ACHN (cell line): Measurements from ENCODE around the gene RPL22.
A peak's percentile ranks its signal among the peaks of the same experiment; 100 is the strongest.

Experiments used
- DNase-seq: peaks from one replicate; pipeline ENCODE4 v3.0.0-alpha.2; 2015
- in situ Hi-C: cut with HindIII; loops from 2 replicates; pipeline ENCODE4 v1.10.0; 2017; ENCODE audit warnings: low sequenced_read_pairs, low pct_ligation_motif_present, low pct_unique_long_range_greater_than_20kb

The RPL22 gene

DNA sequence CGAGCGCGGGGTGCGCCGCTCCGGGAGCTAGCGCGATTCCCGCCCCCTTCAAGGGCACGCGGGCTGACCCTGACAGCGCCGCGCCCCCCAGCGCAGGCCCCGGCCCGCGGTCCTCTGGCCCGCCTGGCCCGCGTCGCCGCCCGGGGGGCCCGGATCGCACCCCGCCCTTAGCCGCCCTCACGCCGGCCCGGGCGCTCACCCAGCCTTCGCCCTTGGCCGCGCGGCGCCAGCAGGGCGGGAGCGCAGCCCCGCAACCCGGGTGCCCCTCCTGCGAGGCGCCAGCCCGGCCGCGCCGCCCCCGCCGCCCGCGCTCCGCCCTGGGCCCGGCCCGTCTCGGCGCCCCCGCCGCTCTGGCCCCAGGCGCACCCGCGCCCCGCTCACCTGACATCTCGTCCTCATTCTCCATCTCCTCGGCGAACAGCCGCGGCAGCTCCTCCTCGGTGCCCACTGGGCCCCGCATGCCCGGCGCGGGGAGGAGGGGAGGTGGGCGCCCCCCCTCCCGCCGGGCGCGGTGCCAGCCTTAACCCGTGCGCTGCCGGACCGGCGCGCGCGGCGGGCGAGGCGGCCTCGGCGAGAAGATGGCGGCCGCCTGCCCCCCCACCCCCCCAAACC, 19.7 kb downstream of the RPL22 start:
- DNase-seq: no peak
- in situ Hi-C loops: no loop called here

DNA sequence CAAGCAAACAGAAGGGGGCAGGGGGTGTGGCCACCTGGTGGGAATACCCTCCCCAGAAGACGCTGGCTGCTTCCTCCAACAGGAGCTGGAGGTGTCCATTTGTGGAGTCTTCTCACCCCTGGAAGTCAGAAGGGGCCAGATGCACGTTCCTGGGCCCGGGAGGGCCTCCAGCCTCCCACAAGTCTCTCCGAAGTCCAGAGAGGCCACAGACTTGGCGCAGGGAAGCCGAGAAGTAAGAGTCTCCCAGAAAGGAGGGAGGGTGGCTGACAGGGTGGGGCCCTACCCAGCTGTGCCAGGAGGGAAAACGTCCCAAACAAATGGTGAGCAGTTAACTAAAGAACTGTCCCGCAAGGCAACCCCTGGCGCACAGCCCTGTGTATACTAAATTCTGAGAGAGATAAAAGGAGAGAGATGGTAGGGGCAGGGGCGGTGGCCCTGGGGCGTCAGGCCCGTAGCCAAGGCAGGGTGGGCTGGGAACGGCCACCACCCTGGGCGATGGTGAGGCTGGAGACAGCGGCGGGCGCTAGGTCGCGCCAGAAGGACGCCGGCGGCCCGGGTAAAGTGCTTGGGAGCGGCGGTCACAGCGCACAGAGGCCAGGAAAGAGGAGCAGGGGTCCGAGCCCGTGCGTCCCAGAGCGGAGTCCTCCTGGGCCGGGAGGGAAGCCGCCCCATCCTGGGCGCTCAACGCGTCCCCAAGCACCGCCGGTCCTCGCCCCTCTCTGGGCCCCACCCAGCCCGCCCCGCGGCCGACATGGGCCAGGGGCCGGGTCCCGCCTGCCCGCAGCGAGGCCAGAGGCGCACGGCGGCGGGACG, 20.4 kb downstream of the RPL22 start:
- no peak for DNase-seq
- in situ Hi-C loops: no loop called here

- no peak for DNase-seq
- in situ Hi-C loops: no loop called here
Measured at GRCh38 chr1:6177681-6178380, 21.6 kb downstream of the RPL22 start.

DNA sequence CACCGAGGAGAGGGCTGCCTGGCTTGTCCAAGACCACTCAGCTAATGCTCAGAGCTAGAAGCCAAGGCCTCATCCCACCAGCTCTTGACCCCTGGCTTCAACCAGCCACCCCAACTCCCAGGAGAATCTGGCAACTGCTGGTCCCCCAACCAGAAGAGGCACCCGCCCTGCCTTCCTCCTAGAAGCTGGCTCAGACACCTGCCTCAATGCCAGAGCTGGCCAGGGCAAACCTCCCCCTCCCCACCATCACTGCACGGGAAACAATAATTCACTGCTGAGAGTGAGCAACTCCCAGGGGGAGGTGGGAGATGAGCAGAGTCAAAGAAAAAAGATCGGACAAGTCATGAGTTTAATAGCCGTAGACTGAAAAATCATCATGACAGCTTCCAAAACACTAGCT, 22.6 kb downstream of the RPL22 start:
- in situ Hi-C loops: no loop called here
- DNase-seq: no peak

DNA sequence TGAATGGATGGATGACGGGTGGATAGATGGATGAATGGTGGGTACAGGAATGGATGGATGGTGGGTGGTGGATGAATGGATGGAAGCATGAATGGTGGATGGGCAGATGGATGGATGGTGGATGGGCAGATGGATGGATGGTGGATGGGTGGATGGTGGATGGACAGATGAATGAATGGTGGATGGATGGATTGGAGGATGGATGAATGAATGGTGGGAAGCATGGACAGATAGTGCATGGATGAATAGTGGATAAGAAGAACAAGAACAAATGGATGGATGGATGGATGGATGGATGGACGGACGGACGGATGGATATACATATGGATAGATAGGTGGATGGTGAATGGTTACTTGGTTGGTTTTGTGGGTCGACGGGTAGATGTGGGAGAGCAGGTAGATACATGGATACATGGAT, 24.0 kb downstream of the RPL22 start:
- in situ Hi-C loops: no loop called here
- DNase-seq: no peak

DNA sequence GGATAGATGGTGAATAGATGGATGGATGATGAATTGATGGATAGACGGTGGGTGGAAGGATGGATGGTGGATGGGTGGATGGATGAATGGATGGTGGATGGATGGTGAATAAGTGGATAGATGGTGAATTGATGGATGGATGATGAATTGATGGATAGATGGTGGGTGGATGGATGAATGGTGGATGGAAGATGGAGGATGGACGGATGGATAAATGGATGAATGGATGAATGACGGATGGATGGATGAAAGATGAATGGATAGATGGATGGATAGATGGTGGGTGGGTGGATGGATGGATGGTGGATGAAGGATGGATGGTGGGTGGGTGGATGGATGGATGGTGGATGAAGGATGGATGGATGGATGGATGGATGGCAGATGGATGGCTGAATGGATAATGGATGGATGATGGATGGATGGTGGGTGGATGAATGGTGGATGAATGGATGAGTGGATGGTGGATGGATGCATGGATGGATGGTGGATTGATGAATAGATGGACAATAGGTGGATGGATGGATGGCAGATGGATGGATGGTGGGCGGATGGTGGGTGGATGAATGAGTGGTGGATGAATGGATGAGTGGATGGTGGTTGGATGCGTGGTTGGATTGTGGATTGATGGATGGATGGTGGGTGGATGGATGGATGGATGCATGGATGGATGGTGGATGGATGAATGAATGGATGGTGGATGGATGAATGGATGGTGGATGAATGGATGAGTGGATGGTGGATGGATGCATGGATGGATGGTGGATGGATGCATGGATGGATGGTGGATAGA, 24.6 kb downstream of the RPL22 start:
- in situ Hi-C loops: no loop called here
- DNase-seq: no peak

DNA sequence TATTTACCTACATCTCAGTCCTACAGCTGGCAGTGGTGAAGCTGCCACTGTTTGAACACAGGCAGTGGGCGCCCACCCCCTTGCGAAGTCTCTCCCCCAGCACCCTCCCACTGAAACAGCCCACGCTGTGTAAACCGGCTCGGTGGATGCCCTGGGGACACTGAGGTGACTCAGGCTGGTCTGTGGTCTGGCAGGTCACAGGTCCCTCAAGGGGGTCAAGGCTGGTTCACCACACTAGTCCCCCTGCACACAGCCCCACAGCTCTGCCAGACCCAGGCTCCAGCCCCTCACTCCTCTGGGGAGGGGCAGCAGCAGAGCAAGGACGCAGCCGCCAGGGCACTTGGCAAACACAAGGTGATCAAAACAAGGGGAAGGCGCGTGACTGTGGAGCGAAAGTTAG, 26.8 kb downstream of the RPL22 start:
- in situ Hi-C loops: no loop called here
- DNase-seq: no peak

GRCh38 chr1:6171548-6172124, 27.8 kb downstream of the RPL22 start:
- in situ Hi-C loops: no loop called here
- DNase-seq: peak; percentile 30

DNA sequence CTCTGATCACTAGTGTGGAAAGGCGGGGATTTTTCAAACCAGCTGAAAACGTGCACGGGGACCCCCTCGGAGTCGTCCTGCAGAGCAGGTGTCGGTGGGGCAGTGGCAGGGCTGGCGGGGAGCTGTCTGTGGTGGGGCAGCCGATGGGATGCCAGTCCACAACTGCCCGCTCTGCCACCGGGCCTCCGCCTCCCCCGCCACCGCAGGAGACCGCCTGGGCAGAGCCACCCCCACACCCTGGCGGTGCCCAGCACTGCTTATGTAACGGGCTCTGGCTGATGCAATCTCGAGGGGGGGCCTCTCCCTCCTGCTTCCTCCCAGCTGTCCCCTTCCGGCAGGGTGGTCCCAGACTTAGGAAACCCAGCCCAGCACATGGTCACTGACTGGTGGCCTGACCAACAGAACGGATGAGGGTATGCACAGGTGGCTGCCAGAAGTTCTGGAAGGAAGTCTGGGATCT, 28.6 kb downstream of the RPL22 start:
- DNase-seq: no peak
- in situ Hi-C loops: no loop called here

DNA sequence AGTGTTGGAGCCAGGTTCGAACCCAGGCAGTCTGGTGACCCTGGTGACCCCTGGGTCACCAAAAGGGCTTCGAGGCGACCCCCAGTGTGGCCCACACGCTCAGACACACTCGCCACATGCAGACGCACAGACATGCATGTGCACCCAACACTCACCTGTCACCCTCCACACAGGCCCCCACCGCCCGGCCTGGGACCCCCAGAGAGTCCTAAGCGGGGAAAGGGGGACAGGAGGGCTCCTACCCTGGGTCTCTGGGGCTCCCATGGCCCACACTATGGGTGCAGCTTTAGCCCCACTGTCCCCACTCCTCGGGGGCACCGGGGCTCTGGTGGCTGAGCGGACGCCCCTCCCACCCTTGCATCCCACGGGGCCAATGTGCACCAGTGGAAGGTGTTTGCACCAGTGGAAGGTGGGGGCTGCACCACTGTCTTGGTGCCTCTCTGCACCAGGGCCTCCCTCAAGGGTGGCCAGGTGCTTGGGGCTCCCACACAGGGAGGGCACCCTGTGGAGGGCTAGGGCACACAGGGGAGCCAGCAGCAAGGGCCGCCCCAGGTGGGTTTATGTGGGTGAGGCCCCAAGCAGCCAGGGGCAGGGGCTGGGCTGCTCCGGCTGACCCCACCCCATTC, 29.2 kb downstream of the RPL22 start:
- DNase-seq: no peak
- in situ Hi-C loops: no loop called here

- in situ Hi-C loops: no loop called here
- DNase-seq: no peak
Measured at GRCh38 chr1:6168947-6169586, 30.3 kb downstream of the RPL22 start.

GRCh38 chr1:6167391-6168303, 31.7 kb downstream of the RPL22 start:
- in situ Hi-C loops: no loop called here
- no peak for DNase-seq

DNA sequence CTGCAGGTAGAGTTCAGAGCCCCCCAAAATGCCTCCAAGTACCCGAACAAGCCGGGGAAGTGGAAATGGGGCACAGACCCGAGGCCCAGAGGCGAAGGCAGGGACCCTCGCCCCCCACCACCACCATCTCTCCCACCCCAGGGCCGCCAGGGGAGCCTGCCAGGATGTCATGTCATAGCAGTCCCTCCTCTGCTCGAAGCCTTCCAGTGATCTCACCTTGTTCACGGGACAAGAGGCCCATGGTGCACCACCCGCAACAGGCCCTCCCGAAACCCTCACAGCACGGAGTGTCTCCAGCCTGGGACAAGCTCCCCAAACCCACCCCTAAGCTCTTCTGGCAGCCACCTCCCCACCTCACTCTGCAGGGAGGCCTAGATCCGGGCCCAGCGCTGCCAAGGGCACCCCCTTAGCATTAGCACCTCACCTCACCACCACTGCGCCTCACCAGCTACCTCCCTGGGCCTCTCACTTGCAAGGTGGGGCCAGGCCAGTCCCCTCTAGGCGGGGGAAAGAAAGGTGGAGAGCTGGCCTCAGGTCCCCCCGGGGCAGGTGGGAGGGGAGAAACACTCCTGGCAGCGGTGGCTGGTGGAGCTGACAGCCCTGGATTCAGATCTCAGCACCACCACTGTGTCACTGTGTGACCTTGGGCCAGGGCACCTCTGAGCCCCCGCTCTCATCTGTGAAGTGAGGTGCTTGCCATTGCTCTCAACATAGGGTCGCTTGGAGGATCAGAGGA, 32.6 kb downstream of the RPL22 start:
- in situ Hi-C loops: no loop called here

DNA sequence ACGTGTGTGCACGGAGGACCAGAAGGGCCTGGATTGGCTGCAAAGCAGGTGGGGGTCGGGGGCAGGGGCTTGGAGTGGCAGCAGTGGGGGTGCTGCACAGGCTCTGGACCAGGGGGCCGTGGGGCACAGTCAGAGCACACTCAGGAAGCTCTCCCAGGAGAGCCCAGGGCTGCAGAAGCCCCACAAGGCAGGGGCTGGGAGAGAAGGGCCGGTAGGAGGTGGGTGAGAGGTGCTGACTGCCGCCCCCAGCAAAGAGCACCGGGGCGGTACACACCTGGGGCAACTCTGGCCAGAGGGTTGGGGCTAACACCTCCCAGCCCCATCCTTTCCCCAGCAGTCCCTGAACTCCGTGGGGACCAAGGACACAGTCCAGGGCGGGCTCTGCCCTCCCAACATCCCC, 33.2 kb downstream of the RPL22 start:
- in situ Hi-C loops: no loop called here
- no peak for DNase-seq

More for the DNA sequence above, 32.6 kb downstream of the RPL22 start:
- no peak for DNase-seq

DNA sequence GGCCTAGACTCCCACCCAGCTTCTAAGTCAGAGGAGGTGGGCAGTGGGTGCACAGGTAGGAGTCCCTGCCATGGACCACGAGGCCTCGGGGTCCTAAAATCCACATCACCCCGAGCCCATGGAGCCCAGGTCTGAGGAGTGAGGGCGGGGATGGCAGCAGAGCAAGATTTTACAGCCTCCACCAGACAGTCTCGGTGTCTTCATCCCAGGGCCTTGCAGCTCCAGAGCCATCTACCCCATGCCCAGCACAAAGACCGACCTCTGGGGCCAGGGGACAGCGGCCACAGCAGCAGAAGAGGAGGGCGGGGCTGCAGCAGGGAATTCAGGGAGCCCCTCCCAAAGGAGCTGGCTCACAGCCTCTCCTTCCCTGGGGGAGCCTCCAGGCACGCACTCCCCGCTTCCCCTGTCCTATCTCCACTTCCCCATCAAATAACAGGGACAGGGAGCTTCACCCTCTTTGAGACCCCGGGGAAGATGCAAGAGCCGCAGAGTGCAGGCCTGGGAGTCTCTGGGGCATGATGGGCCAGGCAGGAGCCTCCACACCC, 33.9 kb downstream of the RPL22 start:
- no peak for DNase-seq
- in situ Hi-C loops: no loop called here

DNA sequence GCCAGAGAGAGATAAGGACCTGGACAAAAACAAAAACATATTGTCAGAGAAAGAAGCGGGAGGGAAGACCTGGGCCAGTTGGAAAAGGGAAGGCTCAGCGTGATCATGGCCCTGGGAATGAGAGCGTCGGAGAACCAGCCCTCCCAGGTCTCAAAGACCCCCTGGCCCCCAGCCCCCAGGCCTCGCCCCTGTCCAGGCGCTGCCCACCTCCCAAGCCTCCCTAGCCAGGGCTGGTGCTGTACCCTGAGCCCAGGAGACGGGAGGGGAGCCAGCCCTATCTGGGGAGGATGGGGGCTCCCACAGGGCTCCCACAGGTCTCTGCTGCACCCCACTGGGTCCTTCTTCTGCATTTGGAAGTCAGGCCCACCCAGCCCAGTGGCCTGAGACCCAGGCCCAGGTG, 34.4 kb downstream of the RPL22 start:
- no peak for DNase-seq
- in situ Hi-C loops: no loop called here
